HUES6 (cell line): Measurements from ENCODE around the gene TXN2.

ENCODE experiments used
- H3K27ac ChIP-seq: 2 replicates; pipeline ENCODE4 v1.7.0; 2013; ENCODE audit warnings: low read depth, mild to moderate bottlenecking, low read length, inconsistent platforms
- H3K27me3 ChIP-seq: 2 replicates; pipeline ENCODE4 v1.6.1; 2013; ENCODE audit warnings: low read length; ENCODE audit not compliant: control insufficient read depth, insufficient read depth
- H3K36me3 ChIP-seq: 2 replicates; pipeline ENCODE4 v1.6.1; 2013; ENCODE audit warnings: low read length; ENCODE audit not compliant: control insufficient read depth, insufficient read depth
- H3K4me1 ChIP-seq: 2 replicates; pipeline ENCODE4 v1.6.1; 2013; ENCODE audit warnings: low read length; ENCODE audit not compliant: control insufficient read depth, insufficient read depth
- H3K4me3 ChIP-seq: 2 replicates; pipeline ENCODE4 v1.5.1; 2013; ENCODE audit warnings: low read depth, low read length
- H3K9ac ChIP-seq: one replicate; pipeline ENCODE4 v1.6.1; 2013; ENCODE audit warnings: mild to moderate bottlenecking, low read length
- H3K9me3 ChIP-seq: 2 replicates; pipeline ENCODE4 v1.6.1; 2013; ENCODE audit warnings: low read depth, low read length; ENCODE audit not compliant: control insufficient read depth, insufficient read depth

TXN2 gene

DNA sequence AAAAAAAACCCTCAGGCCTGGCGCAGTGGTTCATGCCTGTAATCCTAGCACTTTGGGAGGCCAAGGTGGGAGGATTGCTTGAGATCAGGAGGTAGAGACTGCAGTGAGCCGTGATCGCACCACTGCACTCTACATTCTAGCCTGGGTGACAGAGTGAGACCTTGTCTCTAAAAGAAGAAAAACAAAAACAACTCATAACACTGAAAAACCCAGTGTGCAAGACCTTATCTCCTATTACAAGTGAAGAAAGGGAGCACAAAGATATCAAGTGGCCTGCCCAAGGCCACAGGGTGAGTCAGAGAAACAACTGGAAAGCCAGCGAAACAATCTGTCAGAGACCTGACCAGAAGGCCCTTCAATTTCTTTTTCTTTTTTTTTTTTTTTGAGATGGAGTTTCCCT is 2.5 kb downstream of the TXN2 start:
- Histone ChIP-seq H3K27ac (no peak overlapping the region), H3K27me3 (no peaks in the 10 kb centered on the region), H3K9me3 (no peaks in the 10 kb centered on the region), H3K36me3 (peaks cover 34% of the 10 kb centered on the region), H3K9ac (no peak overlapping the region), H3K4me1 (peaks cover 5% of the 10 kb centered on the region; the same call in 1 of the 2 replicates), H3K4me3 (no peak overlapping the region)

DNA sequence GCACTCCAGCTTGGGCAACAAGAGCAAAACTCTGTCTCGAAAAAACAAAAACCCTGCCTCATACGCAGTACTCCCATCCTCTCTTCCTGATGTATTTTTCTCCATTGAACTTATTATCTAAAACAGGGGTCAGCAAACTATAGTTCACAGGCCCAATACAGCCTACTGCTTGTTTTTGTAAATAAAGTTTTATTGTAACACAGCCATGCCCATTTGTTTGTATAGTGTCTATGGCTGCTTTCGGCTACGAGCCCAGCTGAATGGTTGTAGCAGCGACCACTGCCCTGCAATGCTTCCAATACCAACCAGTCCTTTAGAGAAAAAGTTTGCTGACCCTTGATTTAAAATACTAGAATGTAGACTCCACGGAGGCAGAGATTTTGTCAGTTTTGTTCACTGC is 6.1 kb downstream of the TXN2 start:
- Histone ChIP-seq H3K4me3 (no peak overlapping the region), H3K27me3 (no peaks in the 10 kb centered on the region), H3K27ac (no peak overlapping the region), H3K4me1 (no peaks in the 10 kb centered on the region), H3K9me3 (no peaks in the 10 kb centered on the region), H3K9ac (no peak overlapping the region), H3K36me3 (peaks cover 55% of the 10 kb centered on the region)

DNA sequence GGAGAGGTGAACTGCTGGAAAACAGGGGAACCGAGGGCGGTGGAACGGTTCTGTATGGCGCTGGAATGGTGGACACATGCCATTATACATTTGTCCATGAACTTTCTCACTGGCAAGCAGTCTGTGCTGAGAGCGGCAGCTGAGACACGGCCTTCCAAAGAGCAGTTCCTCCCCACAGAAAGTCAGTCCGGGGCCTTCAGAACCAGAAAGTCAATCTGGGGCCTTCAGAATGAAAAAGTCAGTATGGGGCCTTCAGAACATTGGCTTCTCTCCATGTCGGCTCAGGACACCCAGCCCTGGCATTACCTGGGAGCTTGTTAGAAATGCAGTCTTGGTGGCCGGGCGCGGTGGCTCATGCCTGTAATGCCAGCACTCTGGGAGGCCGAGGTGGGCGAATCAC is 8.8 kb downstream of the TXN2 start:
- no peaks in the 10 kb centered on the region for H3K9me3 ChIP-seq
- no peaks in the 10 kb centered on the region for H3K27me3 ChIP-seq
- no peak overlapping the region for H3K9ac ChIP-seq
- H3K27ac ChIP-seq: no peak overlapping the region
- H3K36me3 ChIP-seq: peaks cover 56% of the 10 kb centered on the region
- peaks cover 4% of the 10 kb centered on the region for H3K4me1 ChIP-seq
- no peak overlapping the region for H3K4me3 ChIP-seq

DNA sequence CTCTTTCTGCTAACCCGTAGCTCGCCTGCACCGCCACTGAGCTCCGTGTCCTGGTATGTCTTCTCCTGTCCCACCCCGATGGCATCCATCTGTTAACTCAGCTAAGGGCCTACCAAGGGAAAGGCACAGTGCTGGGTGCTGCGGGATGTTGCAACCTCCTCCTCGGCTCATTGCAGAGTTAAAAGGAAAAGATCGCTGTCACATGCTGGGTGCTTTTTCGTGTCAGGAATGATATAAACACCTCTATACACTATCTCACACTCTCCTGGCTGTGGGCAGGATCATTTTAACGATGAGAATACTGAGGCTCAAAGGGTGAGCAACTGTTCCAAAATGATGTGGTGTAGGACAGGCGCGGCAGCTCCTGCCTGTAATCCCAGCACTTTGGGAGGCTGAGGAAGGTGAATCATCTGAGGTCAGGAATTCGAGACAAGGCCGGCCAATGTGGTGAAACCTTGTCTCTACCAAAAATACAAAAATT is 10.1 kb downstream of the TXN2 start:
- no peak overlapping the region for H3K27ac ChIP-seq
- peak overlapping the region; percentile 17 for H3K9ac ChIP-seq
- no peak overlapping the region for H3K4me3 ChIP-seq
- peaks cover 4% of the 10 kb centered on the region for H3K4me1 ChIP-seq
- no peaks in the 10 kb centered on the region for H3K9me3 ChIP-seq
- H3K27me3 ChIP-seq: no peaks in the 10 kb centered on the region
- H3K36me3 ChIP-seq: peaks cover 60% of the 10 kb centered on the region

DNA sequence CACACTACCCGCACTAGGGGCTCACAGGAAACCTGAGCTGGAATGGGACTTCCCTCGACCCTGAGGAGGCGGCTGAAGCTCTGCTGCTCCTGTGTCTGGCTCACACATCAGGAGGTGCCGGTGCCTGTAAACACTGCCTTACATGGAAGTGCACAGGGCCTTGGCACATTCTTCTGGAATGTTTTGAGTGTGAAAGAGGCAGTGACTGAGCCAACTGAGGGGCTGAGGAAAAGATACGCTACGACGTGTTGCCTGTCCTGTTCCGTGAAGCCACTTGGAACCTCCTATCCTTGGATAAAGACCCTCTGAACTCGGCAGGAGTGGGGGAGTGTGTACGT is 10.5 kb downstream of the TXN2 start:
- Histone ChIP-seq H3K4me3 (no peak overlapping the region), H3K9me3 (no peaks in the 10 kb centered on the region), H3K9ac (peak overlapping the region; percentile 17), H3K36me3 (peaks cover 56% of the 10 kb centered on the region), H3K27ac (no peak overlapping the region), H3K27me3 (no peaks in the 10 kb centered on the region), H3K4me1 (peaks cover 4% of the 10 kb centered on the region)

DNA sequence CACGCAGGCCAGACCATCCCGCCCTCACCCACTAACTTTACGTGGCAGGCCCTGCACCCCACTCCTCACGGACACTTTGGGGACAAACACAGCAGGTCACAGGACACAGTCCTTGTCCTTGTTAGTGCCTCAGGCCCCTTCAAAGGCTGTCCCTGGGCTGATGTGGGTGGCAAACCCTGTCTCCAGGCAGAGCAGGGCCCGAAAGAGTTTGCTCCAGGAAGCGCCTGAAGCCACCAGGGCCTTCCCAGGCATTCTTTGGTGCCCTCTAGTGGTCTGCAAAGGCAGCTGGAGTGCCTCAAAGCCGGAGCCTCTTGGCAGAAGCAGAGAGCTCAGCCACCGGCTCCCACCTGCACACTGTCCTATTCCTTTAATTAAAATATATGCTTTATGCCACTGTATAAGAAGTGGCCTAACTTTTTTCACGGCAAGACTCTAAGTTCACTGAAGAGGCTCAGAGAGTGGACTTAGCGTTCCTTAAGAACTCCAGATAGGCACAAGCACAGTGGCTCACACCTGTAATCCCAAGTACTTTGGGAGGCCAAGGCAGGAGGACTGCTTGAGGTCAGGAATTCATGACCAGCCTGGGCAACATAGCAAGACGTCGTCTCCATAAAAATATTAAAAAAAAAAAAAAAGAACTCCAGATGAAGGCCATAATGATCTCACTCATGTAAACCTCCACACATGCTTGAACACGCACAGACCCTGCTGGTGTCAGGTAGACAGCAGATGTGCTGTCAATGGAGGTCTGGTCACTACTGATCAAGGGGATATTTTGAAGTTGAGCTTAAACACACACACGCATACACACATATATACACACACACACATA is 11.1 kb downstream of the TXN2 start:
- H3K27me3 ChIP-seq: no peaks in the 10 kb centered on the region
- no peak overlapping the region for H3K4me3 ChIP-seq
- no peak overlapping the region for H3K27ac ChIP-seq
- no peaks in the 10 kb centered on the region for H3K9me3 ChIP-seq
- H3K9ac ChIP-seq: peak overlapping the region; percentile 49
- H3K36me3 ChIP-seq: peaks cover 51% of the 10 kb centered on the region
- peaks cover 4% of the 10 kb centered on the region for H3K4me1 ChIP-seq

DNA sequence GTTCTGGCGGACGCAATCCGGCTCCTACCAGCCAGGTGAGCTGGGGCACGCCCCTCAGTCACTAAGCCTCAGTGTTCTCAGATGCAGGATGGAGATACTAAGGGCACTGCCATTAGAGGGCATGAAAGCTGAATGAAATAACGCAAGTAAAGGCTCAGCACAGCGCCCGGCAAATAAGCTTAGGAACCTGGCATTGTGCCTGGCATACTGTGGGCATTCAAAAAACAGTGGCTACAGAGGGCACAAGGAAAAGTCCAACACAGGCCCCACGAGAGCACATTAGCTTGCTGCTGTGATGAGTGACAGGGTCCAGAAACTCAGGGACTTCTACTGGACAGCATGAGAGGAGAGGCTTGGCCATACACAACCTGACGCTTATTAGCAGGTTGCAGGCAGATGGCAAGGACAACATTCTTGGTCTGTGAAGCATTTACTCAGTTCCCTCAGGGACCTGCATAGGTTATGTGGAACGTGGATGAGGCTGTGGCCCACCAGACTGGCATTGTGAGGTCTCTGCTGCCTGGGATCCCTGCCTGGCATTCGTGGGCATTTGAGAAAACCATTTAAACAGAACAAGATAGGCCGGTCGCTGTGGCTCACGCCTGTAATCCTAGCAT is 12.2 kb downstream of the TXN2 start:
- Histone ChIP-seq H3K9ac (no peak overlapping the region), H3K27ac (no peak overlapping the region), H3K4me3 (no peak overlapping the region), H3K36me3 (peaks cover 42% of the 10 kb centered on the region), H3K4me1 (peaks cover 4% of the 10 kb centered on the region), H3K9me3 (no peaks in the 10 kb centered on the region), H3K27me3 (no peaks in the 10 kb centered on the region)

DNA sequence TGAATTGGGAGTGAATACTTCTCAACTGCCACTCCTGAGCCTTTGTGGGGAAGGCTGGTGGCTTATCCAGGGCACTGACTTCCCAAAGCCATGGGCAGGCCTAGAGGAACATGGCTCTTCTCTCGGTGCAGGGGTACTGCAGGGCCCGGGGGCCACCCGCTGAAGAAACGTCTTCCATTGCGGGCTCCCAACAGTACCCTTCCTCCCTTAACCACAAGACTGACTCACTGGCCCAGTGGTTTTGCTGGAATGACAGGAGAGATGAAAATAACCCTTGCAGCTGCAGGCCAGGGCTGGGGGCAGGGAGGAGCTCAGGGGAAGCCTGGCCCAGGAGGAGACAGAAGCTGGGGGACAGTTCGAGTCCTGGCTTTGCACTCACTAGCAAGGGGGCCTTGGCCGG is 13.5 kb downstream of the TXN2 start:
- peaks cover 32% of the 10 kb centered on the region for H3K36me3 ChIP-seq
- H3K9ac ChIP-seq: no peak overlapping the region
- H3K4me1 ChIP-seq: peaks cover 11% of the 10 kb centered on the region
- no peak overlapping the region for H3K4me3 ChIP-seq
- no peaks in the 10 kb centered on the region for H3K27me3 ChIP-seq
- no peak overlapping the region for H3K27ac ChIP-seq
- H3K9me3 ChIP-seq: no peaks in the 10 kb centered on the region

DNA sequence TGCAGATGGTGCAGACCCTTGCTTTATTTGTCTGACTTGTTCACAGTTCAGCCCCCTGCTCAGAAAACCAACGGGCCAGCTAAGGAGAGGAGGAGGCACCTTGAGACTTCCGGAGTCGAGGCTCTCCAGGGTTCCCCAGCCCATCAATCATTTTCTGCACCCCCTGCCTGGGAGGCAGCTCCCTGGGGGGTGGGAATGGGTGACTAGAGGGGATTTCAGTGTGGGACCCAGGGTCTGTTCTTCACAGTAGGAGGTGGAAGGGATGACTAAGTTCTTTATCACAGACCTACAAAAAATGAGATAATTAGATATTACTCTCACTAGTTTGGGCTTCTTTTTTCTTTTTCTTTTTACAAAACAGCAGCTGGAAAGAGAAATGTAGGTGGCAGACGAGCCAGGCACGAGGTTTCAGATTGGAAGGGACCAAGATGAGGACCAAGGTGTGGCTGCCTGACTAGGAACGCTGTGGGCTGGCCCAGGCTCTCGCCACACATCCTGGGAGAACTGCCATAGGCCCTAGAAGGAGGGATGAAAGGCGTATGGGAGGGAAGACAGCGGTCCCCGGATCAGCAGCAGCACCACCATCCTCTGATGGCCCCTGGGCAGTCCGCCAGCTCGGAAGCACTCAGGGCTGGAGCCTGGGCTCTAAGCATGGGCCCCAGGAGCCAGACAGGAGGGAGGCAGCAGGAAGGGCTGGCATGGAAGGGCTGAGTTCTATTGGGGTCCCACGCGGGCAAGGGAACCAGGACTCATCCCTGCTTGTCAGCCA is 14.2 kb downstream of the TXN2 start:
- H3K9ac ChIP-seq: no peak overlapping the region
- H3K9me3 ChIP-seq: no peaks in the 10 kb centered on the region
- H3K4me3 ChIP-seq: no peak overlapping the region
- no peak overlapping the region for H3K27ac ChIP-seq
- H3K36me3 ChIP-seq: peaks cover 26% of the 10 kb centered on the region
- no peaks in the 10 kb centered on the region for H3K27me3 ChIP-seq
- peaks cover 15% of the 10 kb centered on the region for H3K4me1 ChIP-seq

DNA sequence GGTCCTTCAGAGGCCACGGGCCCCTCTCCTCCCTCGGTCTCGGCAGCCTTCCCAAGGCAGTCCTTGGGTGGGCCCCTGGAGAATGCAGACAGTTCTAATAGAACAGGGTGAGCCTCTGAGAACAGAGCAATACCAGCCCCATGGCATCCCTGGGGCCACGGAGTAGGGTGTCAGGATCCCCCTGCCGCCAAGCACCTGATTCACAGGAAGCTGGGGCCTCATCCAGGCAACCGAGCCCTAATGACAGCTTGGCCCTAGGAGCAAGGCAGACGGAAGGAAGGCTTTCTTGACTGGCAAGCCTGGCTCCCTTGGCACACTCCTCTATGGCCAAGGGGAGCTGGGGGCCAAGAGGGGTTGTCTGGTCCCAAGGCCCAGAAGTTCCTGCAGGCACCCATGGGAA is 15.2 kb downstream of the TXN2 start:
- peaks cover 22% of the 10 kb centered on the region for H3K36me3 ChIP-seq
- peak overlapping the region; percentile 45; the same call in 1 of the 2 replicates for H3K27ac ChIP-seq
- peaks cover 21% of the 10 kb centered on the region for H3K4me1 ChIP-seq
- H3K9ac ChIP-seq: peak overlapping the region; percentile 56
- no peaks in the 10 kb centered on the region for H3K27me3 ChIP-seq
- H3K9me3 ChIP-seq: no peaks in the 10 kb centered on the region
- H3K4me3 ChIP-seq: no peak overlapping the region
